DMS153 treated with DMSO at 0.1 percent for 48 hours (cell line): ENCODE results near the gene DOCK2.
A peak's percentile ranks its signal among the peaks of the same experiment; 100 is the strongest.
"Not testable (repeated sequence)": the region's sequence is repeated elsewhere in the genome, so short reads cannot be mapped to it uniquely, and the experiment has no call there.

Source experiments
- DNase-seq: peaks from one replicate; lab custom pipeline; 2025; ENCODE audit not compliant: unreplicated experiment; lab: John Stamatoyannopoulos, UW

DOCK2 gene

GRCh38 chr5:170080217-170080616 lies 443.1 kb downstream of the DOCK2 start:
- DNase-seq, result no peak

- no peak for DNase-seq
These were observed 443.8 kb downstream of the DOCK2 start for GRCh38 chr5:170080786-170081445.

- no peak for DNase-seq
These were observed 444.5 kb downstream of the DOCK2 start for GRCh38 chr5:170081616-170082015.

- DNase-seq, result no peak
These were observed 445.6 kb downstream of the DOCK2 start for GRCh38 chr5:170082701-170083100.

GRCh38 chr5:170087168-170087817 lies 450.2 kb downstream of the DOCK2 start:
- DNase-seq, result no peak

- DNase-seq, result no peak
These were observed 455.5 kb downstream of the DOCK2 start for GRCh38 chr5:170092455-170093101.

- DNase-seq, result not testable (repeated sequence)
These were observed 457.3 kb downstream of the DOCK2 start for GRCh38 chr5:170094329-170094728.

GRCh38 chr5:170095646-170096045 lies 458.6 kb downstream of the DOCK2 start:
- no peak for DNase-seq

GRCh38 chr5:170097934-170098333 lies 460.9 kb downstream of the DOCK2 start:
- DNase-seq, result no peak

GRCh38 chr5:170100066-170100943 lies 463.2 kb downstream of the DOCK2 start:
- DNase-seq, result peak; percentile 0

- DNase-seq, result no peak
These were observed 466.4 kb downstream of the DOCK2 start for GRCh38 chr5:170103447-170103846.

GRCh38 chr5:170104299-170104698 lies 467.2 kb downstream of the DOCK2 start:
- DNase-seq, result no peak

GRCh38 chr5:170104710-170105109 lies 467.6 kb downstream of the DOCK2 start:
- no peak for DNase-seq

- DNase-seq, result no peak
These were observed 468.9 kb downstream of the DOCK2 start, which contains the start of gene FOXI1 for GRCh38 chr5:170105642-170106611. FOXI1 (plus strand) TSS chr5:170105897; CDS start chr5:170105958, 61 bp downstream.

GRCh38 chr5:170107674-170108073 lies 470.6 kb downstream of the DOCK2 start:
- DNase-seq, result no peak

GRCh38 chr5:170108266-170108785 lies 471.3 kb downstream of the DOCK2 start:
- no peak for DNase-seq

GRCh38 chr5:170109059-170110031 lies 472.3 kb downstream of the DOCK2 start:
- no peak for DNase-seq

GRCh38 chr5:170110403-170111087 lies 473.5 kb downstream of the DOCK2 start:
- no peak for DNase-seq
